ENCODE measurements around the gene LSAMP.

The LSAMP gene

GRCh38 chr3:116001151-116001621 lies 444.1 kb downstream of the LSAMP start:
- Histone ChIP-seq H3K9me3 (ENCODE audit: control insufficient read depth, insufficient read depth, low read depth, low read length) (no peaks in the 10 kb centered on the region), H3K27ac (ENCODE audit: extremely low read depth, low read depth, low read length) (no peak overlapping the region), H3K4me1 (ENCODE audit: control insufficient read depth, insufficient read depth, low read length) (no peaks in the 10 kb centered on the region), H3K4me3 (ENCODE audit: low read depth, low read length) (no peak overlapping the region), H3K36me3 (ENCODE audit: control insufficient read depth in 2 of 2, insufficient read depth in 1 of 2, low read length in 2 of 2) (no peaks in the 10 kb centered on the region)
- no peak for TF ChIP-seq ZNF280C (tag by site-specific recombination; IDR thresholded peaks at IDR 0.05)
- no peak for TF ChIP-seq ZBTB44 (tag by site-specific recombination; IDR thresholded peaks at IDR 0.05)
- TF ChIP-seq ZNF843 (tag by site-specific recombination; IDR thresholded peaks at IDR 0.05), result no peak
- TF ChIP-seq ZNF792 (tag by site-specific recombination; IDR thresholded peaks at IDR 0.05), result no peak
- TF ChIP-seq ZNF596 (tag by site-specific recombination; IDR thresholded peaks at IDR 0.05), result no peak
- TF ChIP-seq ZNF211 (tag by site-specific recombination; IDR thresholded peaks at IDR 0.05; ENCODE audit: low read depth), result no peak
- no peak for TF ChIP-seq ZNF76 (tag by site-specific recombination; IDR thresholded peaks at IDR 0.05; ENCODE audit: borderline replicate concordance, low read depth)
- TF ChIP-seq GFI1B (tag by site-specific recombination; IDR thresholded peaks at IDR 0.05), result no peak
- TF ChIP-seq CTCF (tag by site-specific recombination; IDR thresholded peaks at IDR 0.05), result no peak
- TF ChIP-seq IKZF3 (tag by site-specific recombination; IDR thresholded peaks at IDR 0.05), result no peak
- TF ChIP-seq ZNF404 (tag by site-specific recombination; IDR thresholded peaks at IDR 0.05), result no peak
- no peak for TF ChIP-seq REPIN1 (tag by site-specific recombination; IDR thresholded peaks at IDR 0.05; ENCODE audit: low read depth)
- no peak for TF ChIP-seq OSR2 (tag by site-specific recombination; IDR thresholded peaks at IDR 0.05)
- TF ChIP-seq ZNF645 (tag by site-specific recombination; IDR thresholded peaks at IDR 0.05), result no peak
- TF ChIP-seq YY1 (tag by site-specific recombination; IDR thresholded peaks at IDR 0.05), result no peak
- TF ChIP-seq ZEB2 (tag by site-specific recombination; IDR thresholded peaks at IDR 0.05), result no peak
- no peak for TF ChIP-seq ZNF660 (tag by site-specific recombination; IDR thresholded peaks at IDR 0.05)
- no peak for TF ChIP-seq ZNF214 (tag by site-specific recombination; IDR thresholded peaks at IDR 0.05; ENCODE audit: borderline replicate concordance)
- ChIA-PET CTCF (no interaction called here), POLR2A (no interaction called here)

GRCh38 chr3:116000311-116000710 lies 445.0 kb downstream of the LSAMP start:
- Histone ChIP-seq H3K4me3 (ENCODE audit: low read depth, low read length) (no peak overlapping the region), H3K4me1 (ENCODE audit: control insufficient read depth, insufficient read depth, low read length) (no peaks in the 10 kb centered on the region), H3K36me3 (ENCODE audit: control insufficient read depth in 2 of 2, insufficient read depth in 1 of 2, low read length in 2 of 2) (no peaks in the 10 kb centered on the region), H3K9me3 (ENCODE audit: control insufficient read depth, insufficient read depth, low read depth, low read length) (no peaks in the 10 kb centered on the region), H3K27ac (ENCODE audit: extremely low read depth, low read depth, low read length) (no peak overlapping the region)
- TF ChIP-seq ZNF148 (tag by site-specific recombination; IDR thresholded peaks at IDR 0.05; ENCODE audit: borderline replicate concordance) (no peak), ZNF473 (tag by site-specific recombination; IDR thresholded peaks at IDR 0.05) (no peak), ZNF585B (tag by site-specific recombination; IDR thresholded peaks at IDR 0.05) (no peak), GLIS1 (tag by site-specific recombination; IDR thresholded peaks at IDR 0.05) (peak; percentile 27; the same call in 1 of the 2 replicates), ZBTB10 (tag by site-specific recombination; IDR thresholded peaks at IDR 0.05) (no peak), ZNF791 (tag by site-specific recombination; IDR thresholded peaks at IDR 0.05) (no peak)
- CTCF ChIA-PET, result no interaction called here
- POLR2A ChIA-PET, result no interaction called here
